HT1080 (cell line): Measurements from ENCODE around the gene ZDHHC18. TPM values are rescaled to one million over a fixed set of nuclear protein-coding genes. Genes with fewer than 3 reads are reported as not detected.
A peak's percentile ranks its signal among the peaks of the same experiment; 100 is the strongest.
"Not testable (repeated sequence)": the region's sequence is repeated elsewhere in the genome, so short reads cannot be mapped to it uniquely, and the experiment has no call there.

Experiments used
- DNase-seq: peaks from one replicate; pipeline ENCODE4 v3.0.0-alpha.2; 2015; ENCODE audit warnings: low read depth
- total RNA-seq: library from RNA; depleted of rRNA; stranded (reverse); fragments of >200 nt; shearing (Covaris generic); gene quantifications from 2 replicates; pipeline ENCODE4 v1.2.3, GENCODE V29; 2014

Gene ZDHHC18
- total RNA-seq, 1 experiment from 2014 or later = 30.4 TPM

DNA sequence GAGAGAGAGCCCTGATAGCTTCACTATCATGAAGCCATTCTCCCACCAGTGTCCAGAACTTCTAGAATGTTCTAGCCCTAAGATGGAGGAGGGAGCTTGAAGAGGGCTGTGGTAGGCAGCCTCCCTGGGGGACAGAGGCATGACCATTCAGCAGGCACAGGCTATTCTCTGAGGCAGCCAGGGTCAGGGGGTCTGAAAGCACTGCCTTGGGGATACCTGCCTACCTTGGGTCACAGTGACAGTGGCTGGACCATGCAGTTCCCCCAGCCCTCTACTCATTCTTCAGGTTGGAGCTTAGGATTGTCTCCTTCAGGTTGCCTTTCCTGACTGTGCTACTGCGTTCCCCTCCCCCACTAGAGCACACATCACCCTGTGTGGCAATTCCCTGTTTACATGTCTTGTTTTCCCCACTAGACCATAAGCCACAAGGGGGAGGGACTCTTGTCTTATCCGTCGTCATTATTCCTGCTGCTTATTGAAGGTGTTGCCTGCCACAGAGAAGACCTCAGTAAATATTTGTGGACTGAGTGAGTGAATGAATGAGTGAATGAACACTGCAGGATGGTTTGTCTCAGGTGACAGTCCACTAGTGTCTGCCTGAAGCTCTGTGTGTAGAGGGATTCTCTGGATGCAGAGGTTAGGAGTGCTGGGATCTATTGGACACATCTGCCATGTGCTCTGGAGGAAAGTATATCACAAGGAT, 5.2 kb downstream of the ZDHHC18 start:
- DNase-seq = no peak

DNA sequence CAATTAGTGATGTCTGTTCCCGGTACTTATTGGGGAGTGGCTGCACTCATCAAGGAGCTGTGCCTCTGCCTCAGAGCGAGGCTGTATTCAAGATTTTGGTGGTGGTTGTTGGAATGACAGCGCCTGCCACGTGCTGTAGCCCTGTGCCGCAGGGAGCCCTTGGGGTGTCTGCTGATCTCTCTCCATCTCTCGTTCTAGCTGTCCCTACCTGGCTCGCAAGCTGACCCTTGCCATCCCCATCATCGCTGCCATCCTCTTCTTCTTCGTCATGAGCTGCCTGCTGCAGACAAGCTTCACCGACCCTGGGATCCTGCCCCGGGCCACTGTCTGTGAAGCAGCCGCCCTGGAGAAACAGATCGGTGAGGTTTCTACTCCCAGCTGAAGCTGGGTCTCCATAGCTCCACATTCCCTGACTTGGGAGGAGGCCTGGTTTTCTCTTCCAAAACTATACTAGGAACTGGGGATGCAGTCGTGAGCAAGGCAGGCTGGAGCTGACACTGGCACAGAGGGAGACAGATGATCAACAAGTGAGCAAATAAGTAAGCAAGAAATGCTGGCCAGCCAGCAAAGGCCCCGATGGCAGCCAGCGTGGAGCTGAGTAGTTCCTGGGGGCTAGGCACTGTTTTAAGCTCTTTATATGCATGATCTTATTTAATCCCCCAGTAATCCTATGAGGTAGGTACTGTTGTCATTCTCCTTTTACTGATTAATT, 5.9 kb downstream of the ZDHHC18 start:
- DNase-seq = no peak

DNA sequence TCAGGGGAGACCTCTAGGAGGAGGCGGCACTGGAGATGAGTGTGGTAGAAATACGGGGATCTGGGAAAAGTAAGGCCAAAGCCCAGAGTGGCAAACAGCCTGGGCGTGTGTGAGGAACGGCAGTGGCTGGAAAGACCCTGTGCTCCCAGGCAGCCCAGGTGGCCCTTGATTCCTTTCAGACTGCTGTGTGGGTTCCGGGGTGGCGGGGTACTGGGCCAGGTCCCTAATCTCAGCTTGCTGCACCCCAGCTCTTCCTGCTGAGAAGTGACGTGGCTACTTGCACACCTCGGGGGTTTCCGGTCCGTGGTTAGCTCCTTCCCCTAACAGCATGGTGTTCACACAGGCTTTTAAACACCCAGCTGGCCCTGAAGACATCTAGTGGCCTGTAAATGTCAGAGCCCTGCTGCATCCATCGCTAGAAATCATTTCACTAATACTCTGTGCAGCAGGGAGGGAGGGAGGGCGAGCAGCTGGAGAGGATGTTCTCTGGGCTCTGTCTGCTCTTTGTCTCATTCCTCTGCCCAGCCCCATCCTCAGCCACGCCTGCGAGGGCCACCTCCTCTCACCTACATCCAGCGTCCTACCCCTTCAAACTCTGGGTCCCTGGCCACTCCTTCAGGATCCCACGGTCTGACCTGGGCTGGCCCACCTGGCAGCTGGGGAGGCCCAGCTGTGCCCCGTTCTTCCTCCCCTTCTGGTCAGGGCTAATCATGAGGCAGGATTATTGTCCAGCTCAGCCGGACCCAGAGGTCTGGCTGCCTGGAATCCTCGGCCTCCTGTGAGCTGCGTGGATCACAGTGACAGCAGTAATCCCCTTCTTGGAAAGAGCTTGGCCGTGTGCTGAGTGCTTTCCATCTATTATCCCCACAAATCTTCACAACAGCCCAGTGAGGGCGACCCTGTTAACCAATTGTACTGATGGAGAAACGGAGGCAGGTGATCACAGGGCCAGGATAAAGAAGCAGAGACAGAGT, 7.2 kb downstream of the ZDHHC18 start:
- no peak for DNase-seq

DNA sequence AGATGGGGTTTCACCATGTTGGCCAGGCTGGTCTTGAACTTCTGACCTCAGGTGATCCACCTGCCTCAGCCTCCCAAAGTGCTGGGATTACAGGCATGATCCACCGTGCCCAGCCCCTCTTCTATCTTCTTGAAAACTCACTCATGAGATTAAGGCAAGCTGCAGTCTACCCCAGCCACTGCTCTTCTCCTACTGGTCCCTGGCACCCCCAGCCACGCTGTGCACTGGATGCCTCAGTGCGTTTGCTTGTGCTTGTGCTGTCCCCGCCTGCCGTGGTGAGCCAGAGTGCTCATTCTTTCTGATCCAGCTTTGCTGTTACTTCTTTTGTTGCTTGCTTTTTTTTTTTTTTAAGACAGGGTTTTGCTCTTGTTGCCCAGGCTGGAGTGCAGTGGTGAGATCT, 11.2 kb downstream of the ZDHHC18 start:
- DNase-seq = not testable (repeated sequence)

DNA sequence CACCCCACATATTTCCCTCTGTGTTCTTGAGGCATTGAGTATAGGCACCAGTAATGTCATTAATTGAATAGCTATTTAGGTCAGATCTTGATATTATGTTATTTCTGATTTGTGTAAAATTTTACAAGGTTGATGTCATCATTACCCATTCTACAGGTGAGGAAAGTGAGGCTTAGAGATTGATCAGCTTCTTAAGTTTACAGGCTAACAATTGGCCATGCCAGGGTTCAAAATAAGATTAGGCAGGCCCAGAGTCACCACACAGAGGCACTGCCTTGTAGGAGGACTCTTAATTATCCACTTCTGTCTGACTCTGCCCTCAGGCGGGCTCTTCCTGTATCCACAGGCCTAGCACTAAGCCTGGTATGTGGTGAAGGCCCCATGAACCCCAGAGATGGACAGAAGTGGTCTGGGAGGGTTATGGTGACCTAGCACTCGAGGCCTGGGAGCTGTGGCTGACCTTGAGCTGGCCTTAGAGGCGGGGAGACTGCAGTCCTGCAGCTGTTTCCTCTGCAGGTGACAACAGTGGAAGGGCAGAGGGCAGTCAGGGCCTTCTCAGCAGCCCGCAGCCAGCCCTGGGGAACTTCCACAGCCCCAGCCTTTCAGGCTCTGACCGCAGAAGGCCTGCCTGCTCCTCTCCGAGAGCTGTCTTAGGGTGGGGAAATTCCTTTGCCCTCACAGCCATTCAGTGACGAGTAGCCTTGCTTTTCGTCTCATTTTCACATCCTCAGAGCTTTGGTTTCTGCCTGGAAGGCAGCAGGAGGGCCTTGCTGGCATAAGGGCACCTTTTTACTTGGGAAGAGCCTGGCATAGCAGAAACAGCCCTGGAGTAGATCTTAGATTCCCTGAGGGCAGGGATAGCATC, 12.2 kb downstream of the ZDHHC18 start:
- DNase-seq = no peak

DNA sequence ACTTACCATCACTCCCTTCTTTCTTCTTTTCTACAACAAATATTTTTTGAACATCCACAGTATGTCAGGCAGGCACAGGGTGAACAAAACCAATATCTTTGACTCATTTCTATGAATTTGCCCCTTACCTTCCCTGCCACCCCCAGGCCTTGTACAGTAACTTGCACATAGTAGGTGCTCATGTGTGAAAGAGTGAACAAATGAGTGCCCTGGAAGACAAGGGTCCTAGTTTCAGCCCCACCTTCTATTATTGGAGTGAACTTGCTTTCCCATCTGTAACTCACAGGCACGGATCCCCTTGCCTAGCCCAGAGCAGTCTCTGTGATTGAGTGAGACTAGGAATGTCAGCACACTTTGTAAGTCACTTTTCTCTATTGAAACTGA, 12.8 kb downstream of the ZDHHC18 start:
- DNase-seq = no peak

DNA sequence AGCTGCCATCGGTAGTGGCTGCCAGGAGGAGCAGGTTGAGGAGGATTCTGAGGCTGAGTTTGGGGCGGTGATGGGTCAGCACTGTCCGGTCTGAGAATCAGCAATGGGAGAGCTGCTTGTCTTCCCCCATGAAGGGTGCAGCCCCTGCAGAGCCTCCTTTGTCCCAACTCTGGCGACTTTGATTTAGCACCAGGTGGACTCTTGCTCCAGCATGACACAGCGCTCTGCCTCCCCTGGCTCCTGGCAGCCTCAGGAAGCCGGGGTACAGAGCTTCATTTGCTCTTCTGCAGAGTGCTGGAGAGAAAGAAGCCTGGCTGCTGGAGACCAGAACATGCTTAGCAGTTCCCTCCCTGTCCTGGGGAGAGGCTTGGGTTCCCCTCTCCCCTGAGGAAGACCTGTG, 13.3 kb downstream of the ZDHHC18 start:
- DNase-seq = no peak

DNA sequence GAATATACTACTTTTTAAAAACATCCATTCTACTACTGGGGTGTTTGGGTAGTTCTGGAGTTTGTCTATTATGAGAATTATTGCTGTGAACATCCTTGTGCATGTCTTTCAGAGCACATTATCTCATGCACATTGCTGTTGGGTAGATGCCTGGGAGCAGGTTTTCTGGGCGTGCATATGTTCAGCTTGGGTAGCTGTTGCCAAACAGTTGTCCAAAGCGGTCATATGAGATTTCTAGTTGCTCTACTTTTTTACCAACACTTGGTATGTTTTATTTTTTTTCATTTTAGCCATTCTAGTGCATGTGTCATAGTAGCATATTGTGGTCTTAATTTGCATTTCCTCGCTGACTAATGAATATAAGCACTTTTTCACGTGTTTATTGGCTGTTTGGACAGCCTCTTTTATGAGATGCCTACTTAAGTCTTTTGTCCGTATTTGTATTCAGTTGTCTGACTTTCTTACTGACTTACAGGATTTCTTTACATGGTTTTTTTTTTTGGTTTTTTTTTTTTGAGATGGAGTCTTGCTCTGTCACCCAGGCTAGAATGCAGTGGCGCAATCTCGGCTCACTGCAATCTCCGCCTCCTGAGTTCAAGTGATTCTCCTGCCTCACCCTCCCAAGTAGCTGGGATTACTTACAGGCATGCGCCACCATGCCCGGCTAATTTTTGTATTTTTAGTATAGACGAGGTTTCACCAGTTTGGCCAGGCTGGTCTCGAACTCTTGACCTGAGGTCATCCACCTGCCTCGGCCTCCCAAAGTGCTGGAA, 18.1 kb downstream of the ZDHHC18 start:
- DNase-seq = no peak

DNA sequence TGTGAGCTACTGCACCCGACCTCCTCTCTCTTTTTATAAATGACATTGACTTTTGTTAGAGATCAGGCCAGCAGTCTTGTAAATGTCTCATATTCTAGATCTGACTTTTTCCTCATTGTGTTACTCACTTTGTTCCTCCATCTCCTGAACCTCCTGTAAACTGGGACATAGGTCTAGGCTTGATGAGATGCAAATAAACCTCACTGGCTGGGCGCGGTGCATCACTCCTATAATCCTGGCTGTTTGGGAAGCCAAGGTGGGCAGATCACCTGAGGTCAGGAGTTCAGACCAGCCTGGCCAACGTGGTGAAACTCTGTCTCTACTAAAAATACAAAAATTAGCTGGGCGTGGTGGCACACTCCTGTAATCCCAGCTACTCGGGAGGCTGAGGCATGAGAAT, 21.3 kb downstream of the ZDHHC18 start:
- not testable (repeated sequence) for DNase-seq

DNA sequence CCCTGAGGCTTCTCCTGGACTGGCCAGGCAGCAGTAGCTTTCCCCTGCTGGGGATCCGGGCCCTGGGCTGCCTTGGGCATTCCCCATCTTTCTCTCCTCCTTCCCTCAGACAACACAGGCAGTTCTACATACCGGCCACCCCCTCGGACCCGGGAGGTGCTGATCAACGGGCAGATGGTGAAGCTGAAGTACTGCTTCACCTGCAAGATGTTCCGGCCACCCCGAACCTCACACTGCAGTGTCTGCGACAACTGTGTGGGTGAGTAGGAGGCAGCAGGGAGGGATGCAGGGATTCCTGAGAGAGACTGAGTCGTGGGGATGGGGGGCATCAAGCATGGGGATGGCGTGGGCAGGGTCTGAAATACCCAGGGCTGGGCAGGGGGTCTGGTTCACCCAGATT, 22.0 kb downstream of the ZDHHC18 start:
- DNase-seq = no peak

DNA sequence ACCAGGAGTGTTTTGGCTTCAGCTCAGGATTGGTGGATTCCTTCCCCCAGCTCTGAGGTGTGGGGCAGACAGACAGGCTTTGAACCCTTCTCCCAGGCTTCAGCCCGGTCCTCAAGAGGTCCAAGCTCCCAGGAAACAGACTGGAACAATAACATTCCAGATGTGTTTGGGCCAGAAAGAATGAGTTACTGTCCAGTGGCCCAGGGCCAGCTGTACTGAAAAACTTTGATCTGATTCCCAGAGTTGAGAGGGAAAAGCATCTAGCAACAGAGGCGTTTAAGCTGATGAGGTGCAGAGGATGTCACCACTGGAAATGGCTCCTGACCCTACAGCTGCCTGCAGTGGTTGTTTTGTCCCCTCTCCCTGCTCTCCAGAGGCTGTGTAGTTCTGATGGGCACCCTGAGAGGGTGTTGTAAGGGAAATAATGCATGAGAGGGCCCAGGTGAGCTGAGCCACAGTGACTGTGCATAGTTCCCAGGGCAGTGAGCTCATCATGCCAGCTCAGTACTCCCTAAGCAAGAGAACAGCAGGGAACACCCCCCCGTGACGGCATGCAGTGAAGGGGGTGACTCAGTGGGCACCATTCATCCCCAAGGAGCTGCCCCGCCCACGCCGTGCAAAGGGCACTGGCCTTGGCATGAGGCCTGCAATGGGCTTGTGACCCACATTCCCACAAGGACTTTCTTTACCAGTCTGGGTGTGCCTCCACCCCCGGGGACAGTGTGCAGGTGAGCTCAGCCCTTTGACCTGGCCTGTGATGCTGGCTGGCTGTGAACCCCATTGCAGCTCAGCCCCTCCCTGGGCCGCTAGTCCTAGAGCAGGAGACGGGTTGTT, 22.7 kb downstream of the ZDHHC18 start:
- DNase-seq = peak; percentile 97

DNA sequence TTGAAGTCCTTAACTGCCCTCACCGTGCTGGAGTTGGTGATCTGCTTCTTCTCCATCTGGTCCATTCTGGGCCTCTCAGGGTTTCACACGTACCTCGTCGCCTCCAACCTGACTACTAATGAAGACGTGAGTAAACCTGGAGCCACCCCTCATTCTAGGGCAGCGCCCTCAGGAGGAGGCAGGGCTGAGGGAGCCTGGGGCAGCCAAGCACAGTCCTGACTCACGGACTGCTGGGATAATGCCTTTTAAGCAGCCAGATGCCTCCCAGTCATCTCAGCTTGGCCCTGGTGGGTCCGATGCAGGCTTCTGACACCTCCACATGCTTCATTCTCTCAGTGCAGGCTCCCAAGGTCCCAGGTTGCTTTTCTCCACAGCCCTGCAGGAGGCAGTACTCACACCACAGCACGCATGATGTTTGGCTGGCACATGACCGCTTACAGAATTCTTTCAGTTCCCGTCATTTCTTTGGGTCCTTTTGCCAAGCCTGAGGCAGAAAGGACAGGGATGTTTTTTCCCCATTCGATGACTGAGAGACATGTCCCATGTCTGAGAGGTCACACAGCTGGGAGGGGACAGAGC, 24.7 kb downstream of the ZDHHC18 start:
- DNase-seq = no peak

DNA sequence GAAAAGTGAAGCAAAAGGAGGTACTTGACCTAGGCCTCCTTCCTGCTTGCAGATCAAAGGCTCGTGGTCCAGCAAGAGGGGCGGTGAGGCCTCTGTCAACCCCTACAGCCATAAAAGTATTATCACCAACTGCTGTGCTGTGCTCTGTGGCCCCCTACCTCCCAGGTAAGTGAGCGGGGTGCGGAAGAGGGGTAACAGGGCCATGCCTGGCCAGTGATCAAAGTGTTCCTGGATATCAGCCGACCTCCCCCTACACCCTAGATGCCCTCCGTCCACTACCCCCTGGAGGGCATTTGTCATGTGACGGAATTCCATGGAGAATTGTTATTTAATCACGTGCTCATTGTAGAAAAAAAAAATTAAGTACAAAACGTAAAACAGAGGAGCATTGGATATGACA, 26.2 kb downstream of the ZDHHC18 start:
- DNase-seq = no peak

DNA sequence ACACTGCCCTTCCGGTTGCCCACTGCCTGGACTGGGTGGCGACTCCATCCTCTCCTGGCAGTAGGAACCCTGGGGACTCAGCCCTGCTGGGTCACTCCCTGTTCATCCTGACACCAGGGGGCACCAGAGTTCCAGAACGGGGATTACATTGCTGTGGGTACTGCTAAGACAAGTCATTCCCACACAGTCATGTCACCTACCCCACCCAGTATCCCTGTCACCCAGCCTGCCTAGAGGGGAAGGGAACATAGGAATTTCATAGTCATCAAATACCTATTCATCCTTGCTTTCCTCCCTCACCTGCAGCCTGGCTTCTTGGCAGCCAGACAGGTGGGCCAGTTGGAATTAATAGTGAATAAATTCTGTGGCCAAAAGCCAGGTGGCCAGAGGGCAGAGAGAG, 26.7 kb downstream of the ZDHHC18 start:
- DNase-seq = peak; percentile 84

DNA sequence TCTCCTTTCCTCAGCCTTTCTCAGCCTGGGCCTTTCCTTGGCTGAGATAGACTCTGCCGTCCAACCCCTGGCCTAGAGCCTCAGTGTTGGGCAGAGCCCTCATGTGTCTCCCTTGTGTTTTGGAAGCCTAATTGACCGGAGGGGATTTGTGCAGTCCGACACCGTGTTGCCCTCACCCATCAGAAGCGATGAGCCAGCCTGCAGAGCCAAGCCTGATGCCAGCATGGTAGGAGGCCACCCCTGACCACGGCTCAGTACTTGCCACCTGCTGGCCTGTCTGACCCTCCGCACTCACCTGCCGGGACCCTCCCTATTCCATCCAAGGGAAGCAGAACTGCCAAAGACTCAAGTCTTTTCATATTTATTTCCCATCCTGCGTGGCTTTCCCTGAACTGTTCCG, 27.1 kb downstream of the ZDHHC18 start:
- DNase-seq = no peak

DNA sequence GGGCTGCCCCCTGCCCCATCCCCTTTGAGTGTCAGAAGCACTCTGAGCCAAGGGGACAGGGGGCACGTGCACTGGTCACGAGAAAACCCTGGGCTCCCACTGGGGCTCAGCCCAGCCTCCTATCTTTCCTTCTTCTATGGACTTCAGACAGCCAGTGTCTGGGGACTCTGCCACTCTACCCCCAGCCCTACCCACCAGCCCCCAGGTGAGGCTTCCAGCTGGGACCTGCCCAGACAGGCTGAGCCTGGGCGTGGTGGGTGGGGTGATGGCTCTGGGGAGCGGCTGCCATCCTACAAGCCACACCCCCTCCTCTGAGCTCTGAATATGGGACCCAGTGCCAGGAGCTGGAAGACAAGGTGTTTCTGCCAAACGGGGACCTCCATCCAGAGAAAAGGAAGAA, 28.4 kb downstream of the ZDHHC18 start:
- DNase-seq = no peak

DNA sequence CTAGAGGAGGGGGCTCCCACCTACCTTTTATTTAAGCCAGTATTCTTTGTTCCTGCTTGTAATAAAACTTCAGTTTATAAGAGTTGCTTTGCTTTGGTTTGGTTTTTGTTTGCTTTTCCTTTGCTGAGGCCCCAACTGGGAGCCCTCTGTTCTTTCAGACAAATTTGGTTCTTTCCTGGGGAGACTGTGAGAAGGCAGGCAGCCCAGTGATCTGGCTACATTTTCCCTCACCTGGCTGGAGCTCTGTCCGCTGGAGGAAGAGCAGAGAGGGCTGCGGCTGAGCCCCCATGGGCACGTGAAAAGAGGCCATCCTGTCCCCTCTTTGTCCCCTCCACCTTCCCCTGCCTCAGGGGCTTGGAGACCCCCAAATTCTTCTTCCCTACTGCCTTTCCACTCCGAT, 29.1 kb downstream of the ZDHHC18 start:
- DNase-seq = no peak

DNA sequence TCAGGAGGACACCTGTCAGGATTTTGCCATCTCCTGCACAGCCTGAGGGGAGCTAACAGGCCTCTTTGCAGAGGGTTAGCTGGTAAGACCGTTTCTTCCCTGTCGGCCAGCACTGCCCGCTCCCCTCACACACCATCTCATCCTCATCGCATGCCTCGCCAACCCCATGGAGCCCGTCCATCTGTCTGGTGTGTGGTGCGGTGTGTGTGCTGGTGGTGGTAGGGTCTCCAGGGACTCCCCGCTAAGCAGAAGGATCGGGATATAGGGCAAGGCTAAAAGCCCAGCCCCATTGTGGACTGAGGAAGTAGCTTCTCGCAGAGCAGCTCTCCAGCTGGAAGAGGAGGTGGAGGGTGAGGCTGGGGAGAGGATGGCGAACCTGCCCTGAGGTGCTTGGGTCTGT, 29.7 kb downstream of the ZDHHC18 start:
- no peak for DNase-seq
